ENCODE results near the gene ESPL1. TPM values are rescaled to one million over a fixed set of nuclear protein-coding genes. Genes with fewer than 3 reads are reported as not detected.
"Not testable (repeated sequence)": the region's sequence is repeated elsewhere in the genome, so short reads cannot be mapped to it uniquely, and the experiment has no call there.

Gene ESPL1
- total RNA-seq, 4 donors from 2014 or later = 0.13 to 1.5 (median 0.52) TPM

DNA sequence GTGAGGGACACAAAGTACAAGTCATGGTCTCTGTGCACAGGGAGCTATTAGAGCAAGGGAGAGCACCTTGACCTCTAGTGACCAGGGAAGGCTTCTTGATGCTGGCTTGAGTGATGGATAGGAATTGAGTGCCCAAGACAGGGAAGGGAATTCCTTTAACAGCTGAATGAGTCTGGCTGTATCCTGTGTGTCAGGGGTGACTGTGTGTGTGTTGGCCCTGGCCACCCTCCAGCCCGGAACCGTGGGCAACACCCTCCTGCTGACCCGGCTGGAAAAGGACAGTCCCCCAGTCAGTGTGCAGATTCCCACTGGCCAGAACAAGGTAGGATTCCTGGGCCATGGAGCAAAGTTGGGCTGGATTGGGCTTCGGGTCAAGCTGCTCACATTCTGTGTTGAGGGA is 21.8 kb downstream of the ESPL1 start:
- no peak for DNase-seq
- Histone ChIP-seq H3K27me3 (no peaks in the 10 kb centered on the region), H3K4me1 (peaks cover under 1 to 5% of the 10 kb centered on the region in 2 donors), H3K4me3 (replicated peaks in 1 of 3) (no peak overlapping the region), H3K9me3 (no peaks in the 10 kb centered on the region), H3K27ac (no peak overlapping the region), H3K36me3 (no peaks in the 10 kb centered on the region)
- no peak for TF ChIP-seq POLR2A (IDR thresholded peaks at IDR 0.05)
- TF ChIP-seq, protein P1, sequence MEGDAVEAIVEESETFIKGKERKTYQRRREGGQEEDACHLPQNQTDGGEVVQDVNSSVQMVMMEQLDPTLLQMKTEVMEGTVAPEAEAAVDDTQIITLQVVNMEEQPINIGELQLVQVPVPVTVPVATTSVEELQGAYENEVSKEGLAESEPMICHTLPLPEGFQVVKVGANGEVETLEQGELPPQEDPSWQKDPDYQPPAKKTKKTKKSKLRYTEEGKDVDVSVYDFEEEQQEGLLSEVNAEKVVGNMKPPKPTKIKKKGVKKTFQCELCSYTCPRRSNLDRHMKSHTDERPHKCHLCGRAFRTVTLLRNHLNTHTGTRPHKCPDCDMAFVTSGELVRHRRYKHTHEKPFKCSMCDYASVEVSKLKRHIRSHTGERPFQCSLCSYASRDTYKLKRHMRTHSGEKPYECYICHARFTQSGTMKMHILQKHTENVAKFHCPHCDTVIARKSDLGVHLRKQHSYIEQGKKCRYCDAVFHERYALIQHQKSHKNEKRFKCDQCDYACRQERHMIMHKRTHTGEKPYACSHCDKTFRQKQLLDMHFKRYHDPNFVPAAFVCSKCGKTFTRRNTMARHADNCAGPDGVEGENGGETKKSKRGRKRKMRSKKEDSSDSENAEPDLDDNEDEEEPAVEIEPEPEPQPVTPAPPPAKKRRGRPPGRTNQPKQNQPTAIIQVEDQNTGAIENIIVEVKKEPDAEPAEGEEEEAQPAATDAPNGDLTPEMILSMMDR (IDR thresholded peaks at IDR 0.05) = no peak
- intact Hi-C loops (cut with DNase I) = no loop called here
- WGBS, 2 donors = 73 to 78% methylated on average over 4 of the region's 4 CpGs

DNA sequence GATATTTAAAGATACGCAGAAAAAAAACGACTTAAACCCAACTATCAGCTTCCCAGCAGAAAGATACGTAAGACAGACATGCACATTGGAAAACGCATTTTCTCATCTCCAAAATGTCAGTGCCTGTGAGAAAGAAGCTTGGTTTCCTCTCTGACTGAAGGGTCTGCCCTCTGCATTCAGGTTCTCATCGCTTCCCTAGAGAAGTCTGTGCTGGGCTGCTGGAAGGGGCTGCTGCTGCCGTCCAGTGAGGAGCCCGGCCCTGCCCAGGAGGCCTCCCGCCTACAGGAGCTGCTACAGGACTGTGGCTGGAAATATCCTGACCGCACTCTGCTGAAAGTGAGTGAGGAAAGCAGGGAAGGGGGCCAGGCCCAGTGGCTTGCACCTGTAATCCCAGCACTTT is 22.6 kb downstream of the ESPL1 start:
- no peak overlapping the region for H3K27ac ChIP-seq
- intact Hi-C loops (cut with DNase I) = no loop called here
- no peak for TF ChIP-seq POLR2A (IDR thresholded peaks at IDR 0.05)
- TF ChIP-seq, protein P1 (IDR thresholded peaks at IDR 0.05) = no peak
- peaks cover 4 to 7% of the 10 kb centered on the region in 2 donors for H3K4me1 ChIP-seq
- H3K27me3 ChIP-seq = no peaks in the 10 kb centered on the region
- DNase-seq = no peak
- 90 to 91% methylated on average over 5 to 7 of the region's 9 CpGs for WGBS, 2 donors
- H3K36me3 ChIP-seq = no peaks in the 10 kb centered on the region
- no peaks in the 10 kb centered on the region for H3K9me3 ChIP-seq
- no peak overlapping the region for H3K4me3 ChIP-seq (replicated peaks in 1 of 3)

DNA sequence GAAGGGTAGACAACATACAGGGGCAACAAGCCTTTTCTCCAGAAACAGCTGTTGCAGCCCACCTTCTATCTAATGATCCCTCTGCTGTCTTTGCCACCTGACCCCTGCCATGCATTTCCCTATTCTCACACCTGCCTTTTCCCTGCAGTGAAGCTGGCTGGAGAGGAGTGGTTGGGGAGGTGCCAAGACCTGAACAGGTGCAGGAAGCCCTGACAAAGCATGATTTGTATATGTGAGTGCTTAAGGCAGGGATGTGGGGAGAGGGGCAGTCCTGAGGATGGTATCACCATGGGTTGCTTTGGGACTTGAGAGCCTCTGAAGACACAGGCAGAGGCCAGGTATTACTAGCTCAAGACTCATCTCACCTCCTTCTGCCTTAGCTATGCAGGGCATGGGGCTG is 24.3 kb downstream of the ESPL1 start:
- no peaks in the 10 kb centered on the region for H3K27me3 ChIP-seq
- H3K36me3 ChIP-seq = no peaks in the 10 kb centered on the region
- no peak for DNase-seq
- TF ChIP-seq, protein P1 (IDR thresholded peaks at IDR 0.05) = no peak
- TF ChIP-seq POLR2A (IDR thresholded peaks at IDR 0.05) = no peak
- intact Hi-C loops (cut with DNase I) = no loop called here
- H3K9me3 ChIP-seq = no peaks in the 10 kb centered on the region
- no peak overlapping the region for H3K27ac ChIP-seq
- H3K4me3 ChIP-seq (replicated peaks in 1 of 3) = no peak overlapping the region
- H3K4me1 ChIP-seq = peaks cover 20 to 23% of the 10 kb centered on the region in 2 donors

DNA sequence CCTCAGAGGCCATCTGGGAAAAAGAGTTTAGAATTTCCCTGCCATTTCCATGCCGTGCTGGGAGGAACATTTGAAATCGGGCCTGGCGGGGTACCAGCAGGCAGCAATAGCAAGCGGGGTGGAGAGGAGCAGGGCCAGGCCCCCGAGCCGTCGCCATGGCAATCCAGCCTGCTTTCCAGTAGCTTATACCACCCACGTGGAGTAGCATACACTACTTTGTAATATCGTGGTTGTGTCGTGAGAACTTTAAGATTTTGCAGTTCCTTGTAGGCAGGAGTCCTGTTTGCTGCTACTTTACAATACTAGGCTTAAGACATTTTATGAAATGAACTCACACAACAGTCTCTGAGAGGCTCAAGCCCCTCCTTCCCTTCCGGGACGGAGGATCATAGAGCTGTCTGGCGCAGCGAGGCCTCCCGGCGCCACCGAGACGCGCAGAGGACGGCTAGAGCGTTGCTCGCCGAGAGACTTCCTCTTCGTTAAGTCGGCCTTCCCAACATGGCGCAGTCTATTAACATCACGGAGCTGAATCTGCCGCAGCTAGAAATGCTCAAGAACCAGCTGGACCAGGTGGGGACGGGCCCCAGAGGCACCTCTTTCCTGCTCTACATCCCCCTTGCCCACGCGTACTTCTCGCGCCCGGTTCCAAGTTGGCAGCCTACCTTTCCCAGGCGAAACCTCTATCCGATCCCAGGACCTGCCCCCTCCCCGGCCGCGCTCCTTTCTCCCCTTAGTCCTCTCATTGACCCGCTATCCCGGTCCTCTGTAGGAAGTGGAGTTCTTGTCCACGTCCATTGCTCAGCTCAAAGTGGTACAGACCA is 27.2 kb downstream of the ESPL1 start, which contains the start of gene PFDN5:
TSS of gene PFDN5 (plus strand) at position 473 of the 821 bp plus-strand sequence. CDS start at position 499, 26 bp downstream.
- peaks cover 35 to 45% of the 10 kb centered on the region in 2 donors for H3K4me1 ChIP-seq
- peaks cover 0 to 6% of the 10 kb centered on the region in 2 donors for H3K36me3 ChIP-seq
- peak within 1 kb of the TSS; percentile 18 to 86 (median 68) for H3K4me3 ChIP-seq (replicated peaks in 1 of 3)
- H3K9me3 ChIP-seq = no peaks in the 10 kb centered on the region
- intact Hi-C loops (cut with DNase I) = no loop called here
- H3K27ac ChIP-seq = peak within 1 kb of the TSS; percentile 76 to 82 (median 79)
- DNase-seq = peak; percentile 90
- peak in 1 of 2 donors; percentile 78 for TF ChIP-seq POLR2A (IDR thresholded peaks at IDR 0.05)
- TF ChIP-seq, protein P1 (IDR thresholded peaks at IDR 0.05) = peak in 3 of 6 experiments; percentile 9 to 32 (median 31)
- whole genome bisulfite sequencing, 2 donors = 1 to 2% methylated on average over 36 to 42 of the region's 42 CpGs
- no peaks in the 10 kb centered on the region for H3K27me3 ChIP-seq

DNA sequence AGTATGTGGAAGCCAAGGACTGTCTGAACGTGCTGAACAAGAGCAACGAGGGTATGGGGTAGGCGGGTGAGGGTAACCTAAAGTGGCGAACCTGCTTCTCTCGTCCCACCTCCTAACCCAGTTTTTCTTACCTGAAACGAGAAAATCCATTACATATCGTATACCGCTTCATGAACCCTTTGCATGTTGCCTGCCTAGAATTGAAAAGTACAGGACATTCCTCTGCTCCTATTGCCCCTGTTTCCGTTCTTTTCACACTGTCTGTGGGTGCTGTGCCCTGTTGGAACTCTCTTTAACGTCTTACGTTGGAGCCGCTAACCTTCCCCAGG is 27.8 kb downstream of the ESPL1 start:
- Histone ChIP-seq H3K36me3 (peaks cover 0 to 6% of the 10 kb centered on the region in 2 donors), H3K27ac (peak overlapping the region; percentile 71 to 82 (median 76)), H3K4me3 (replicated peaks in 1 of 3) (peak overlapping the region; percentile 18 to 86 (median 68)), H3K27me3 (no peaks in the 10 kb centered on the region), H3K4me1 (peaks cover 40 to 51% of the 10 kb centered on the region in 2 donors), H3K9me3 (no peaks in the 10 kb centered on the region)
- TF ChIP-seq POLR2A (IDR thresholded peaks at IDR 0.05) = no peak
- TF ChIP-seq, protein P1 (IDR thresholded peaks at IDR 0.05) = no peak
- DNase-seq = no peak
- 3 to 5% methylated on average over 12 of the region's 12 CpGs for WGBS, 2 donors
- intact Hi-C loops (cut with DNase I) = no loop called here

DNA sequence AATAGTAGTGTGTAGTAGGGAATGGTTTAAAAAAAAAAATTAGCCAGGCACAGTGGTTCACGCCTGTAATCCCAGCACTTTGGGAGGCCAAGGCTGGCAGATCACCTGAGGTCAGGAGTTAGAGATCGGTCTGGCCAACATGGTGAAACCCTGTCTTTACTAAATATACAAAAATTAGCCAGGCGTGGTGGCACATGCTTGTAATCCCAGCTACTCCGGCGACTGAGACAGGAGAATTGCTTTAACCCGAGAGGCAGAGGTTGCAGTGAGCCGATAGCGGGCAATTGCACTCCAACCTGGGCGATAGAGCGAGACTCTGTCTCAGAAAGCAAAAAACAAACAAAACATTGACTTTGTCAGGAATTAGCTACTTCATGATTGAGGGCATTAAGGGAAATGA is 29.0 kb downstream of the ESPL1 start:
- H3K27me3 ChIP-seq; intact Hi-C loops (cut with DNase I); H3K4me3 ChIP-seq (replicated peaks in 1 of 3); H3K9me3 ChIP-seq: not testable (repeated sequence)
- 41% methylated on average over 10 of the region's 10 CpGs for WGBS, 2 donors
- DNase-seq = peak; percentile 73 to 75
- Histone ChIP-seq H3K4me1 (peaks cover 40 to 52% of the 10 kb centered on the region in 2 donors), H3K27ac (peak overlapping the region; percentile 46 to 76 (median 71)), H3K36me3 (peaks cover 0 to 15% of the 10 kb centered on the region in 2 donors)
